Measurements from ENCODE around the gene RAB20.
A peak's percentile ranks its signal among the peaks of the same experiment; 100 is the strongest.

- no peak for TF ChIP-seq SIN3A (conservative IDR thresholded peaks at IDR 0.05 in 1 of 2, IDR thresholded peaks at IDR 0.05 in 1 of 2; ENCODE audit: low read depth in 1 of 2, low read length in 2 of 2)
- TF ChIP-seq SP4 (IDR thresholded peaks at IDR 0.05; ENCODE audit: low read length) = no peak
- TF ChIP-seq ATF2 (IDR thresholded peaks at IDR 0.05; ENCODE audit: low read length) = no peak
- no peak for TF ChIP-seq TEAD4 (IDR thresholded peaks at IDR 0.05; ENCODE audit: low read depth, low read length)
- peak in 2 of 3 experiments; percentile 4 to 11; a peak in 2 of 4 replicates for TF ChIP-seq CTCF (IDR thresholded peaks at IDR 0.05; ENCODE audit: control extremely low read depth in 1 of 3, insufficient read depth in 1 of 3, low read depth in 1 of 3, low read length in 3 of 3)
- TF ChIP-seq EP300 (IDR thresholded peaks at IDR 0.05; ENCODE audit: borderline replicate concordance in 1 of 2, low read depth in 2 of 2, low read length in 2 of 2) = no peak
- no peak for TF ChIP-seq TBP (IDR thresholded peaks at IDR 0.05; ENCODE audit: low read depth, low read length)
Measured at GRCh38 chr13:110511509-110512181, 49.9 kb downstream of the RAB20 start.
